ENCODE results near the gene LCN6.

DNA sequence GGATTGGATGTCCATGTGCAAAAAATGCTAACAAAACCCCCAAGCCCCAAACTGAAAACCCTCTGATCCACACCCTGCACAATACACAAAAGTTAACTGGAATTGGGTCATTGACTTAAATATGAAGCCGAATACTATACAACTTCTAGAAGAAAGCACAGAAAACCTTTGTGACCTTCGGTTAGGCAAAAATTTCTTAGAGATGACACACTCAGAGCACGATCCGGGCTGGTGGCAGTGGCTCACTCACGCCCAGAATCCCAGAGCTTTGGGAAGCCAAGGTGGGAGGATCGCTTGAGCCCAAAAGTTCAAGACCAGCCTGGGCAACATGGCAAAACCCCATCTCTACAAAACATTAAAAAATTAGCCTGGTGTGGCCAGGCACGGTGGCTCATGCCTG, 37.8 kb downstream of the LCN6 start:
- TF ChIP-seq, protein P1, sequence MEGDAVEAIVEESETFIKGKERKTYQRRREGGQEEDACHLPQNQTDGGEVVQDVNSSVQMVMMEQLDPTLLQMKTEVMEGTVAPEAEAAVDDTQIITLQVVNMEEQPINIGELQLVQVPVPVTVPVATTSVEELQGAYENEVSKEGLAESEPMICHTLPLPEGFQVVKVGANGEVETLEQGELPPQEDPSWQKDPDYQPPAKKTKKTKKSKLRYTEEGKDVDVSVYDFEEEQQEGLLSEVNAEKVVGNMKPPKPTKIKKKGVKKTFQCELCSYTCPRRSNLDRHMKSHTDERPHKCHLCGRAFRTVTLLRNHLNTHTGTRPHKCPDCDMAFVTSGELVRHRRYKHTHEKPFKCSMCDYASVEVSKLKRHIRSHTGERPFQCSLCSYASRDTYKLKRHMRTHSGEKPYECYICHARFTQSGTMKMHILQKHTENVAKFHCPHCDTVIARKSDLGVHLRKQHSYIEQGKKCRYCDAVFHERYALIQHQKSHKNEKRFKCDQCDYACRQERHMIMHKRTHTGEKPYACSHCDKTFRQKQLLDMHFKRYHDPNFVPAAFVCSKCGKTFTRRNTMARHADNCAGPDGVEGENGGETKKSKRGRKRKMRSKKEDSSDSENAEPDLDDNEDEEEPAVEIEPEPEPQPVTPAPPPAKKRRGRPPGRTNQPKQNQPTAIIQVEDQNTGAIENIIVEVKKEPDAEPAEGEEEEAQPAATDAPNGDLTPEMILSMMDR (conservative IDR thresholded peaks at IDR 0.05; ENCODE audit: low read length), result no peak
- TF ChIP-seq EZH2phosphoT487 (IDR thresholded peaks at IDR 0.05; ENCODE audit: borderline replicate concordance), result no peak

Data from Loucy (cell line).